MM.1S (cell line): Measurements from ENCODE around the gene NUP98.

Experiments used
- DNase-seq: peaks from one replicate; pipeline ENCODE4 v3.0.0-alpha.2; 2015
- H2AFZ ChIP-seq: fragments of 300-600 bp; sonication (generic); 2 replicates; pipeline ENCODE4 v1.6.0; 2016; ENCODE audit warnings: antibody characterized with exemption, low read length
- H3F3A ChIP-seq: fragments of 300-600 bp; sonication (generic); 2 replicates; pipeline ENCODE4 v1.6.1; 2016; ENCODE audit warnings: mild to moderate bottlenecking, antibody characterized with exemption, low read length, moderate library complexity, mixed read lengths; ENCODE audit not compliant: insufficient read depth
- H3K27ac ChIP-seq: fragments of 300-600 bp; sonication (generic); 2 replicates; pipeline ENCODE4 v1.5.1; 2016; ENCODE audit warnings: mild to moderate bottlenecking, low read length
- H3K27me3 ChIP-seq: fragments of 300-600 bp; sonication (generic); replicated peaks from 2 replicates; pipeline ENCODE4 v1.6.0; 2016; ENCODE audit warnings: low read length; ENCODE audit not compliant: insufficient read depth
- H3K36me3 ChIP-seq: fragments of 300-600 bp; sonication (generic); replicated peaks from 2 replicates; pipeline ENCODE4 v1.6.1; 2016; ENCODE audit warnings: mild to moderate bottlenecking, low read length, mixed read lengths; ENCODE audit not compliant: insufficient read depth
- H3K4me1 ChIP-seq: fragments of 300-600 bp; sonication (generic); 2 replicates; pipeline ENCODE4 v1.6.1; 2016; ENCODE audit warnings: low read length, mixed read lengths
- H3K4me2 ChIP-seq: fragments of 300-600 bp; sonication (generic); 2 replicates; pipeline ENCODE4 v1.6.0; 2016; ENCODE audit warnings: low read depth, low read length
- H3K4me3 ChIP-seq: fragments of 300-600 bp; sonication (generic); 2 replicates; pipeline ENCODE4 v1.5.1; 2016; ENCODE audit warnings: low read length, mixed read lengths
- H3K79me2 ChIP-seq: fragments of 300-600 bp; sonication (generic); 2 replicates; pipeline ENCODE4 v1.6.1; 2016; ENCODE audit warnings: mixed run types, low read length, mixed read lengths
- H3K9ac ChIP-seq: fragments of 300-600 bp; sonication (generic); 2 replicates; pipeline ENCODE4 v1.6.1; 2016; ENCODE audit warnings: low read length, mixed read lengths
- H3K9me2 ChIP-seq: fragments of 300-600 bp; sonication (generic); replicated peaks from 2 replicates; pipeline ENCODE4 v1.6.1; 2016; ENCODE audit warnings: mild to moderate bottlenecking, low read length, mixed read lengths; ENCODE audit not compliant: insufficient read depth
- H3K9me3 ChIP-seq: fragments of 300-600 bp; sonication (generic); replicated peaks from 2 replicates; pipeline ENCODE4 v1.6.1; 2016; ENCODE audit warnings: mild to moderate bottlenecking, low read length, mixed read lengths; ENCODE audit not compliant: insufficient read depth
- H4K20me1 ChIP-seq: fragments of 300-600 bp; sonication (generic); 2 replicates; pipeline ENCODE4 v1.6.1; 2016; ENCODE audit warnings: mild to moderate bottlenecking, low read length, moderate library complexity, mixed read lengths; ENCODE audit not compliant: insufficient read depth
- EZH2 ChIP-seq: fragments of 300-600 bp; sonication (generic); optimal IDR thresholded peaks from 2 replicates; pipeline ENCODE3; 2017; ENCODE audit warnings: low read depth, mild to moderate bottlenecking, antibody characterized with exemption, low read length, mixed read lengths
- EZH2phosphoT487 ChIP-seq: fragments of 300-600 bp; sonication (generic); IDR thresholded peaks from 2 replicates; pipeline ENCODE4 v1.6.1; 2018; ENCODE audit warnings: antibody characterized with exemption, low read length
- TF ChIP-seq, protein P1 (sequence below): fragments of 300-600 bp; sonication (generic); IDR thresholded peaks from 2 replicates; pipeline ENCODE4 v1.5.1; 2016; ENCODE audit warnings: antibody characterized with exemption, low read length, mixed read lengths

Gene NUP98

DNA sequence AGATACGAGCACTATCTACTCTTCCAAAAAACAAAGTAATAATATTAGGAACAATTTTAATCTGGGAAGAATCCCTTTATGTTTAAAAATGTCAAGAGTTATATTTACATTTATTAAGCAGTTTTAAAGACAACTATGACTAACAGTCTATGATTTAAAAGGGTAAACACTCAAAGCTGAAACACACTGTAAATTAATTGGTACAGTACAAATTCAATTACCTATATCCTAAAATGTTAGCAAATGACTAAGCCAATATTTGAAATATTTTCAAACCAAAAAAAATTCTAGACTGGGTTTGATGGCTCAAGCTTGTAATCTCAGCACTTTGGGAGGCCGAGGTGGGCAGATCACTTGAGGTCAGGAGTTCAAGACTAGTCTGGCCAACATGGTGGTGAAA, 90.2 kb downstream of the NUP98 start:
- Histone ChIP-seq H3K4me3 (no peak overlapping the region), H3K9ac (no peak overlapping the region), H3K36me3 (peaks cover 11% of the 10 kb centered on the region), H3K9me3 (no peaks in the 10 kb centered on the region), H3K27me3 (no peaks in the 10 kb centered on the region), H3K79me2 (0 out of 2 replicates have a peak, but pooled peaks cover 7% of the 10 kb centered on the region), H3K4me2 (no peak overlapping the region), H3K9me2 (no peaks in the 10 kb centered on the region), H3K27ac (no peak overlapping the region), H3K4me1 (no peaks in the 10 kb centered on the region), H3F3A (no peaks in the 10 kb centered on the region; the same call in 1 of the 2 replicates), H2AFZ (no peak overlapping the region), H4K20me1 (no peaks in the 10 kb centered on the region)
- no peak for TF ChIP-seq EZH2
- TF ChIP-seq EZH2phosphoT487: no peak
- TF ChIP-seq, protein P1, sequence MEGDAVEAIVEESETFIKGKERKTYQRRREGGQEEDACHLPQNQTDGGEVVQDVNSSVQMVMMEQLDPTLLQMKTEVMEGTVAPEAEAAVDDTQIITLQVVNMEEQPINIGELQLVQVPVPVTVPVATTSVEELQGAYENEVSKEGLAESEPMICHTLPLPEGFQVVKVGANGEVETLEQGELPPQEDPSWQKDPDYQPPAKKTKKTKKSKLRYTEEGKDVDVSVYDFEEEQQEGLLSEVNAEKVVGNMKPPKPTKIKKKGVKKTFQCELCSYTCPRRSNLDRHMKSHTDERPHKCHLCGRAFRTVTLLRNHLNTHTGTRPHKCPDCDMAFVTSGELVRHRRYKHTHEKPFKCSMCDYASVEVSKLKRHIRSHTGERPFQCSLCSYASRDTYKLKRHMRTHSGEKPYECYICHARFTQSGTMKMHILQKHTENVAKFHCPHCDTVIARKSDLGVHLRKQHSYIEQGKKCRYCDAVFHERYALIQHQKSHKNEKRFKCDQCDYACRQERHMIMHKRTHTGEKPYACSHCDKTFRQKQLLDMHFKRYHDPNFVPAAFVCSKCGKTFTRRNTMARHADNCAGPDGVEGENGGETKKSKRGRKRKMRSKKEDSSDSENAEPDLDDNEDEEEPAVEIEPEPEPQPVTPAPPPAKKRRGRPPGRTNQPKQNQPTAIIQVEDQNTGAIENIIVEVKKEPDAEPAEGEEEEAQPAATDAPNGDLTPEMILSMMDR: no peak
- no peak for DNase-seq

DNA sequence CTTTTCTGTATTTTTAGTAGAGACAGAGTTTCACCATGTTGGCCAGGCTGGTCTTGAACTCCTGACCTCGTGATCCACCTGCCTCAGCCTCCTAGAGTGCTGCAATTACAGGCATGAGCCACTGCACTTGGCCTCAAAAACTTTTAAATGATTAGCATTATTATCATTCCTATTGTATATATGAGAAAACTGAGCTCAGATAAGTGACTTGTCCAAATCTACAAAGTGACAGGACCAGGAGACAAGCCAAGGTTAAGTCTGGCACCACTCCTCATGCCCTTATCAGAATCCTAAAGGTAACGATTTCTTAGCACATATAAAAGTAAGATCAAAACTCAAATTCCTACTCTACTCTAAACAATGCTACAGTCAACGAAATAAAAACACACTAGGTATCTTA, 94.0 kb downstream of the NUP98 start:
- Histone ChIP-seq H3K79me2 (no peaks in the 10 kb centered on the region), H3K27ac (no peak overlapping the region), H3K4me3 (no peak overlapping the region), H3F3A (no peaks in the 10 kb centered on the region), H3K4me1 (no peaks in the 10 kb centered on the region), H3K4me2 (no peak overlapping the region), H3K27me3 (no peaks in the 10 kb centered on the region), H3K9me2 (no peaks in the 10 kb centered on the region), H4K20me1 (no peaks in the 10 kb centered on the region), H3K36me3 (peaks cover 9% of the 10 kb centered on the region), H2AFZ (no peak overlapping the region), H3K9ac (no peak overlapping the region), H3K9me3 (no peaks in the 10 kb centered on the region)
- TF ChIP-seq EZH2phosphoT487: no peak
- TF ChIP-seq, protein P1: no peak
- TF ChIP-seq EZH2: no peak
- DNase-seq: no peak

DNA sequence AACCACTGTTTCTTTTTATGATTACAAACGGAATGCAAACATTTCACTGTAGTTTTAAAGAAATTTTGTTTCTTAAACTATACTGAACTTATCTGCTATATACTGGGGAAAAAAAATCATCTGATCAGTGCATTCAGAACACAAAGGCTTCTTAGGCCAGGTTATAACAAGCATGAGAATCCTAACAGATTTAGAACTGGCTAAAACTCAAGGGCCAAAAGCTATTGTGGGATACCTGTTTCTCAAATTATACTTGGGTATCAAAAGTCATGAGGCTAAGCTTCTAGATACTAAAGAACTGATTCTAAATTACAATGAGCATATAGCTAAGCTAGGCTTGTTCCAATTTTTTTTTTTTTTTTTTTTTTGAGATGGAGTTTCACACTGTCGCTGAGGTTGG, 96.4 kb downstream of the NUP98 start:
- Histone ChIP-seq H3K9me2 (no peaks in the 10 kb centered on the region), H3K4me1 (no peaks in the 10 kb centered on the region), H2AFZ (no peak overlapping the region), H3K9ac (no peak overlapping the region), H3K36me3 (peaks cover 9% of the 10 kb centered on the region), H4K20me1 (no peaks in the 10 kb centered on the region), H3K9me3 (no peaks in the 10 kb centered on the region), H3K4me3 (no peak overlapping the region), H3K27ac (no peak overlapping the region), H3K27me3 (no peaks in the 10 kb centered on the region), H3K4me2 (no peak overlapping the region), H3F3A (no peaks in the 10 kb centered on the region), H3K79me2 (no peaks in the 10 kb centered on the region)
- DNase-seq: no peak
- TF ChIP-seq EZH2: no peak
- no peak for TF ChIP-seq EZH2phosphoT487
- TF ChIP-seq, protein P1: no peak
